SK-N-SH treated with all-trans-retinoic acid at 6 μM for 48 hours (cell line): ENCODE measurements around the gene SEMA4D.

Experiments used
- ATAC-seq: fragments of 200-7000 bp; cut with Tn5 transposase; 3 replicates; pipeline ENCODE4 v1.9.1; 2020; ENCODE audit warnings: mild to moderate bottlenecking, moderate library complexity
- ARNTL ChIP-seq: fragments of 450-650 bp; formaldehyde crosslinking; IDR thresholded peaks from 2 replicates; pipeline ENCODE4 v1.5.0; 2020; ENCODE audit warnings: low read depth, mild to moderate bottlenecking, moderate library complexity, borderline replicate concordance
- CSDC2 ChIP-seq: fragments of 250-450 bp; sonication (Bioruptor Pico); IDR thresholded peaks from 2 replicates; pipeline ENCODE4 v1.5.0; 2020; ENCODE audit warnings: mild to moderate bottlenecking, moderate library complexity
- ESRRG ChIP-seq: fragments of 250-450 bp; sonication (Bioruptor Pico); IDR thresholded peaks from 2 replicates; pipeline ENCODE4 v1.6.1; 2021; ENCODE audit warnings: mild to moderate bottlenecking
- GLIS3 ChIP-seq: fragments of 250-450 bp; sonication (Bioruptor Pico); IDR thresholded peaks from 2 replicates; pipeline ENCODE4 v1.5.0; 2020; ENCODE audit warnings: mild to moderate bottlenecking, moderate library complexity
- ISL1 ChIP-seq: fragments of 250-450 bp; sonication (Bioruptor Pico); IDR thresholded peaks from 2 replicates; pipeline ENCODE4 v2.1.2; 2022; ENCODE audit warnings: mild to moderate bottlenecking, moderate library complexity
- OSR1 ChIP-seq: fragments of 250-450 bp; sonication (Bioruptor Pico); IDR thresholded peaks from 2 replicates; pipeline ENCODE4 v1.8.0; 2022; ENCODE audit warnings: moderate library complexity, mild to moderate bottlenecking, inconsistent platforms
- POU6F1 ChIP-seq: fragments of 250-450 bp; sonication (Bioruptor Pico); IDR thresholded peaks from 2 replicates; pipeline ENCODE4 v1.8.0; 2021; ENCODE audit warnings: low read depth, mild to moderate bottlenecking, moderate library complexity, borderline replicate concordance
- PPARA ChIP-seq: fragments of 250-450 bp; sonication (Bioruptor Pico); IDR thresholded peaks from 2 replicates; pipeline ENCODE4 v1.5.0; 2020; ENCODE audit warnings: mild to moderate bottlenecking, borderline replicate concordance
- RARB ChIP-seq: fragments of 250-450 bp; sonication (Bioruptor Pico); IDR thresholded peaks from 2 replicates; pipeline ENCODE4 v1.8.0; 2021; ENCODE audit warnings: mild to moderate bottlenecking, moderate library complexity
- SNAI2 ChIP-seq: fragments of 250-450 bp; sonication (Bioruptor Pico); IDR thresholded peaks from 2 replicates; pipeline ENCODE4 v1.5.0; 2020; ENCODE audit warnings: mild to moderate bottlenecking, moderate library complexity
- TCF4 ChIP-seq: fragments of 250-450 bp; sonication (Bioruptor Pico); IDR thresholded peaks from 2 replicates; pipeline ENCODE4 v1.8.0; 2021; ENCODE audit warnings: mild to moderate bottlenecking, moderate library complexity, borderline replicate concordance
- TOX ChIP-seq: fragments of 250-450 bp; sonication (Bioruptor Pico); IDR thresholded peaks from 2 replicates; pipeline ENCODE4 v1.8.0; 2021; ENCODE audit warnings: mild to moderate bottlenecking, moderate library complexity, borderline replicate concordance
- TSHZ2 ChIP-seq: fragments of 250-450 bp; sonication (Bioruptor Pico); IDR thresholded peaks from 2 replicates; pipeline ENCODE4 v1.5.0; 2020; ENCODE audit warnings: mild to moderate bottlenecking, moderate library complexity
- ZC3H10 ChIP-seq: fragments of 250-450 bp; sonication (Bioruptor Pico); IDR thresholded peaks from 2 replicates; pipeline ENCODE4 v1.5.1; 2021; ENCODE audit warnings: mild to moderate bottlenecking, moderate library complexity
- ZFP30 ChIP-seq: fragments of 450-650 bp; formaldehyde crosslinking; IDR thresholded peaks from 2 replicates; pipeline ENCODE4 v1.5.0; 2022; ENCODE audit warnings: mild to moderate bottlenecking, moderate library complexity
- ZNF565 ChIP-seq: fragments of 450-650 bp; formaldehyde crosslinking; conservative IDR thresholded peaks from 2 replicates; pipeline ENCODE4 v1.5.0; 2020; ENCODE audit warnings: low read depth, mild to moderate bottlenecking, moderate library complexity
- ZNF70 ChIP-seq: fragments of 450-650 bp; formaldehyde crosslinking; IDR thresholded peaks from 2 replicates; pipeline ENCODE4 v1.5.0; 2020; ENCODE audit warnings: mild to moderate bottlenecking, moderate library complexity
- ZNF8 ChIP-seq: fragments of 450-650 bp; formaldehyde crosslinking; IDR thresholded peaks from 2 replicates; pipeline ENCODE4 v1.5.0; 2020; ENCODE audit warnings: mild to moderate bottlenecking, moderate library complexity
- TF ChIP-seq, protein P1 (sequence below): fragments of 250-450 bp; sonication (Bioruptor Pico); IDR thresholded peaks from 2 replicates; pipeline ENCODE4 v1.5.1; 2021; ENCODE audit warnings: mild to moderate bottlenecking, moderate library complexity
- TF ChIP-seq, protein P2 (sequence below): fragments of 250-450 bp; sonication (Bioruptor Pico); IDR thresholded peaks from 2 replicates; pipeline ENCODE4 v1.5.1; 2020; ENCODE audit warnings: low read depth, mild to moderate bottlenecking, moderate library complexity

The SEMA4D gene

DNA sequence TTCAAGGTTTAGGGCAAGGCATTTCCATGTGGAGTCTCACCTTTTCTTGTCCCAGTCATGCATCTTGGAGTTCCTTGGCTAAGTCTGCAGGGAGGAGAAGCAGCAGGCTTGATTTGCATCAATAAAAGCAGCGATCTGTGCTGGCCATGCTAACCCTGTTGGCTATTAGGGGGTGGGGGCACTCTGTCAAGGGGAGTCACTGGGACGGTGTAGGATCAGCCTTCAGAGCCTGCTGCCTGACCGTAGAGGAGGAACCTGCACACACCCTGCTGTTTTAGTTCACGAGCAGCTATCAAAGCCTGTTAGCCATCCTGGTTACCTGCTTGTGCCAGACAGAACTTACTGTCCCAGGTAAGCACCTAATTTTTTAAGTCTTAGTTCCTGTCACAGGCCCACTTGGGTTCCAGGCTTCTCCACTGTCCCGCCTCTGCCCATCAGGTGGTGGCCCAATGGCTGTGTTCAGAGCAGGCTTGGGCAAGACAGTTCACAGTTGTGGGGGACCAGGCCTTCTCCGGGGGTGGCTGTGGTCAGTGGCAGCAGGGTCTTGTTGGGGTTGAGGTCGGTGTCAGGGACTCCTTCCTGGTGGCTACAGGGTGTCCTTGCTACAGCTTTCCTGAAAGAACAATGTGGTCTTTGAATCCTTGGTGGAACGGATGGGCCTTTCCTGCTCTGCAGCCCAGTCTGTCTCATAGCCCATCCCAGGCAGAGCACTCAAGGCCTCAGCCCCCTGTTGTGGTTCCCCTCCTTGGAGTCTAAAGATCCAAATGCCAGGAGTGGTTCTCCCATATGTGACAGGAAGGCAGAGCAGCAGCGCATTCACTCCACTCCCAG, 135.9 kb downstream of the SEMA4D start:
- TF ChIP-seq ZNF70, result no peak
- TF ChIP-seq TOX (CRISPR knock-in tag), result no peak
- no peak for TF ChIP-seq ESRRG (CRISPR knock-in tag)
- TF ChIP-seq ZC3H10, result no peak
- no peak for TF ChIP-seq SNAI2 (CRISPR knock-in tag)
- TF ChIP-seq, protein P1, sequence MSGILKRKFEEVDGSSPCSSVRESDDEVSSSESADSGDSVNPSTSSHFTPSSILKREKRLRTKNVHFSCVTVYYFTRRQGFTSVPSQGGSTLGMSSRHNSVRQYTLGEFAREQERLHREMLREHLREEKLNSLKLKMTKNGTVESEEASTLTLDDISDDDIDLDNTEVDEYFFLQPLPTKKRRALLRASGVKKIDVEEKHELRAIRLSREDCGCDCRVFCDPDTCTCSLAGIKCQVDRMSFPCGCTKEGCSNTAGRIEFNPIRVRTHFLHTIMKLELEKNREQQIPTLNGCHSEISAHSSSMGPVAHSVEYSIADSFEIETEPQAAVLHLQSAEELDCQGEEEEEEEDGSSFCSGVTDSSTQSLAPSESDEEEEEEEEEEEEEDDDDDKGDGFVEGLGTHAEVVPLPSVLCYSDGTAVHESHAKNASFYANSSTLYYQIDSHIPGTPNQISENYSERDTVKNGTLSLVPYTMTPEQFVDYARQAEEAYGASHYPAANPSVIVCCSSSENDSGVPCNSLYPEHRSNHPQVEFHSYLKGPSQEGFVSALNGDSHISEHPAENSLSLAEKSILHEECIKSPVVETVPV (CRISPR knock-in tag), result no peak
- TF ChIP-seq, protein P2, sequence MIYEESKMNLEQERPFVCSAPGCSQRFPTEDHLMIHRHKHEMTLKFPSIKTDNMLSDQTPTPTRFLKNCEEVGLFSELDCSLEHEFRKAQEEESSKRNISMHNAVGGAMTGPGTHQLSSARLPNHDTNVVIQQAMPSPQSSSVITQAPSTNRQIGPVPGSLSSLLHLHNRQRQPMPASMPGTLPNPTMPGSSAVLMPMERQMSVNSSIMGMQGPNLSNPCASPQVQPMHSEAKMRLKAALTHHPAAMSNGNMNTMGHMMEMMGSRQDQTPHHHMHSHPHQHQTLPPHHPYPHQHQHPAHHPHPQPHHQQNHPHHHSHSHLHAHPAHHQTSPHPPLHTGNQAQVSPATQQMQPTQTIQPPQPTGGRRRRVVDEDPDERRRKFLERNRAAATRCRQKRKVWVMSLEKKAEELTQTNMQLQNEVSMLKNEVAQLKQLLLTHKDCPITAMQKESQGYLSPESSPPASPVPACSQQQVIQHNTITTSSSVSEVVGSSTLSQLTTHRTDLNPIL (CRISPR knock-in tag), result no peak

GRCh38 chr9:89361031-89361430, 136.9 kb downstream of the SEMA4D start:
- ATAC-seq, result no peak
- TF ChIP-seq ESRRG (CRISPR knock-in tag) (no peak), PPARA (no peak), ZNF70 (no peak), ZNF565 (CRISPR knock-in tag) (no peak), RARB (CRISPR knock-in tag) (no peak), OSR1 (CRISPR knock-in tag) (no peak)

More for the DNA sequence above, 135.9 kb downstream of the SEMA4D start:
- ATAC-seq, result no peak

DNA sequence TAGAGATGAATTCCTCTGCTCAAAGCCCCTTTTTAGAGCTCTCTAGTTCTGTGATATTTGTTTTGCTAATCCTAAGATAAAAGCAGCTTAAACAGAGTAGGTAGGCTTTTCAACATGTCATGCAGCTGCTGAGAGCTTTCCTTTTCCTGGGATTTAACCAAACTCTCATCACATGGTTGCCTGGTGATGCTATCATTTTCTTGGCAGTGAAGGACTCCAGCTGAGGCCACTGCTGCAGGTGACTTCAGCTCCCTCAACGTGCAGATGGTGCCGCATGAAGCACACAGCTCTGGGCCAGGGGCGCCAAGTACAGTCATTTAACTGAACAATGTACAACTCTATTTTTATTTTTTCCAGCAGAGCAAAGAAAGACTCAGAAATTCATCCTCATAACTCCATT, 137.4 kb downstream of the SEMA4D start:
- TF ChIP-seq ZFP30 (CRISPR knock-in tag) (no peak), ISL1 (CRISPR knock-in tag) (no peak), ZC3H10 (no peak), ZNF8 (CRISPR knock-in tag) (no peak), GLIS3 (CRISPR knock-in tag) (no peak), TCF4 (CRISPR knock-in tag) (no peak), PPARA (no peak), SNAI2 (CRISPR knock-in tag) (no peak), ARNTL (no peak), POU6F1 (CRISPR knock-in tag) (no peak), ESRRG (CRISPR knock-in tag) (no peak), CSDC2 (CRISPR knock-in tag) (no peak), RARB (CRISPR knock-in tag) (no peak)
- ATAC-seq, result no peak

GRCh38 chr9:89359751-89360261, 138.1 kb downstream of the SEMA4D start:
- peak; percentile 34; the same call in 2 of the 3 replicates for ATAC-seq
- TF ChIP-seq ISL1 (CRISPR knock-in tag), result peak; percentile 35; the same call in 1 of the 2 replicates
- TF ChIP-seq TSHZ2 (CRISPR knock-in tag), result peak; percentile 37; the same call in 1 of the 2 replicates
- no peak for TF ChIP-seq CSDC2 (CRISPR knock-in tag)
